GM12864 (cell line): ENCODE measurements around the gene VPREB3.

Source experiments
- DNase-seq: peaks from one replicate; pipeline ENCODE4 v3.0.0-alpha.2; 2011; ENCODE audit warnings: low read depth
- H3K4me3 ChIP-seq: 2 replicates; pipeline ENCODE4 v1.5.1; 2011; ENCODE audit warnings: mild to moderate bottlenecking, low read depth, low read length, control low read depth
- CTCF ChIP-seq: IDR thresholded peaks from 2 replicates; pipeline ENCODE4 v1.5.1; 2011; ENCODE audit warnings: low read depth, mild to moderate bottlenecking, moderate library complexity, low read length, control low read depth, inconsistent platforms; ENCODE audit errors: missing control alignments

VPREB3 gene

GRCh38 chr22:23777776-23778576 is 23.8 kb upstream of the VPREB3 start:
- TF ChIP-seq CTCF: no peak
- DNase-seq: no peak
- H3K4me3 ChIP-seq: no peak overlapping the region

GRCh38 chr22:23775779-23776375 is 21.7 kb upstream of the VPREB3 start:
- TF ChIP-seq CTCF: no peak
- no peak overlapping the region for H3K4me3 ChIP-seq
- DNase-seq: no peak

- no peak overlapping the region for H3K4me3 ChIP-seq
- TF ChIP-seq CTCF: no peak
- no peak for DNase-seq
Measured at GRCh38 chr22:23774922-23775436, 20.8 kb upstream of the VPREB3 start.

GRCh38 chr22:23774114-23774921 is 20.1 kb upstream of the VPREB3 start:
- DNase-seq: no peak
- no peak for TF ChIP-seq CTCF
- H3K4me3 ChIP-seq: no peak overlapping the region

GRCh38 chr22:23773483-23774113 is 19.4 kb upstream of the VPREB3 start:
- no peak overlapping the region for H3K4me3 ChIP-seq
- no peak for TF ChIP-seq CTCF
- DNase-seq: no peak

GRCh38 chr22:23772649-23773473 is 18.6 kb upstream of the VPREB3 start, which contains the start of gene MMP11:
Gene MMP11 (plus strand): TSS chr22:23772849. CDS start chr22:23772871, 22 bp downstream.
- peak within 1 kb of the TSS; percentile 31 for H3K4me3 ChIP-seq
- DNase-seq: no peak
- no peak for TF ChIP-seq CTCF
